HL-60/S4 treated with retinoic acid at 250 ng/mL for 4 days and 3 days (cell line): Measurements from ENCODE around the gene TUBB1.
"Not testable (repeated sequence)": the region's sequence is repeated elsewhere in the genome, so short reads cannot be mapped to it uniquely, and the experiment has no call there.

Experiments
- in situ Hi-C: fragments of 300-500 bp; cut with MboI; formaldehyde crosslinking; loops from 2 replicates; pipeline ENCODE4 v1.7.0; 2022; ENCODE audit warnings: low sequenced_read_pairs

The TUBB1 gene

DNA sequence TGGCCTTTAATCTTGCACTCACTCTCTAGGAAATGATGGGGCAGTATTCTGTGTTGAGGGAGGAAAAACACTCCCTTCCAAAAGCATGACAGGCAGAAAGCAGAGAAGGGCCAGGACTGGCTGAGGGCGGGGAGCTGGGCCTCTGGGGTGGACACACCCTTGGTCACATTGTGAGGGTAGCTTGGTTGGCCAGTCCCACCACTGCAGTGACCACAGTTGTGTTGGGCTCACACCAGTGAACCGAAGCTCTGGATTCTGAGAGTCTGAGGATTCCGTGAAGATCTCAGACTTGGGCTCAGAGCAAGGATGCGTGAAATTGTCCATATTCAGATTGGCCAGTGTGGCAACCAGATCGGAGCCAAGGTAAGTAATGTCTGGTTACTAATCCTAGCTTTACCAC is at the start of gene TUBB1:
Gene TUBB1 (plus strand): TSS at position 213 of the 400 bp plus-strand sequence. CDS start 94 bp downstream, at position 307.
- in situ Hi-C loops: no loop called here

DNA sequence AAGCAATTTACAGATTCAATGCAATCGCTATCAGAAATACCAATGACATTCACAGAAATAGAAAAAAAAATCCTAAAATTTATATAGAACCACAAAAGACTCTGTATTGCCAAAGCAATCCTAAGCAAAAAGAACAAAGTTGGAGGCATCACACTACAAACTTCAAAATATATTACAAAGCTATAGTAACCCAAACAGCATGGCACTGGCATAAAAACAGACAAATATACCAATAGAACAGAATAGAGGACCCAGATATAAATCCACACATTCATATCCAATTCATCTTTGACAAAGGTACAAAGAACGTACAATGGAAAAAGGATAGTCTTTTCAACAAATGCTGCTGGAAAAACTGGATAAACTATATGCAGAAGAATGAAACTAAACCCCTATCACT is 49.8 kb upstream of the TUBB1 start:
- in situ Hi-C loops: no loop called here

DNA sequence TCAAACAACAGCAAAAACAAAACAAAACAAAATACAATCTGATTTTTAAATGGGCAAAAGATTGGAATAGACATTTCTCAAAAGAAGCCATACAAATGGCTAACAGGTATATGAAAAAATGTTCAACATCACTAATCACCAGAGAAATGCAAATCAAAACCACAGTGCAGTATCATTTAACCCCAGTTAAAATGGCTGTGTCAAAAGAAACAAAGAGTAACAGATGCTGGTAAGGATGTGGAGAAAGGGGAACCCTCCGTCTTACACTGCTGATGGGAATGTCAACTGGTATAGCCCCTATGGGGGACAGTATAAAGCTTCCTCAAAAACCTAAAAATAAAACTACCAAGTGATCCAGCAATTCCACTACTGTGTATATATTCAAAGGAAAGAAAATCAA is 49.1 kb upstream of the TUBB1 start:
- in situ Hi-C loops: no loop called here

DNA sequence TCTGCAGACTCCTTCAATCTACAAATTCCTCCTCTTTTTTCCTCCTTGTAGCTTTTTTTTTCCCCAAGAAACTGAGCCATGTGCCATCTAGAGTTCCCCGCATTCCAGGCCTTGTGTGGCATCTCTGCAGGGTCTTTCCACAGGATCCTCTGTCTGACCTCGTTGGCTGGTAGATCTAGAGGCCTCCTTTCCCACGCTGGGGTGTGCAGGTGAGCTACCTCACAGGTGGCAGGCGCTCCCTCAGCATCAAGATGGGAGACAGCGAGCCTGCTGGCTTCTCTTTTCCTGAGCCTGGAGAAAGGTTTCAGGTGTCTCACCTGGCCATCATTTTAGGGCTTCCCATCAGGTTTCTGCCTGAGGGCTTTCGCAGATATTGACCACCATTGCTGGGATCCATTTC is 47.8 kb upstream of the TUBB1 start:
- in situ Hi-C loops: no loop called here

DNA sequence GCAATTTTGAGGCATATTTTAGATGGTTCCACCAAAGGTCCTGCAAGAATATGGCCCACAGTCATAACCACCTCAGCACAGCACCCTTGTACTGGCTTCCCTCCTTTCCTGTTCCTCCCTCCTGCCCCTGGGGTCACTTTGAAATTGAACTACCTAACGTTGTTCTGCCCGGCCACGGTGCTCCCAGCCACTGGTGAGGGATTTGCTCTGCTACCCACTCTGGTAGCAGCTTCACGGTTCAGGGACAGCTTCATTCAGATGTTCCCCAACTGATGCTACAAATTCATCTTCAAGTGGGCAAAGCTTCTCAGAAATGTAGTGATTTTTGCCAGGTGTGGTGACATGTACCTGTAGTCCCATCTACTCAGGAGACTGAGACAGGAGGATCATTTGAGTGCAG is 46.0 kb upstream of the TUBB1 start:
- in situ Hi-C loops: no loop called here

DNA sequence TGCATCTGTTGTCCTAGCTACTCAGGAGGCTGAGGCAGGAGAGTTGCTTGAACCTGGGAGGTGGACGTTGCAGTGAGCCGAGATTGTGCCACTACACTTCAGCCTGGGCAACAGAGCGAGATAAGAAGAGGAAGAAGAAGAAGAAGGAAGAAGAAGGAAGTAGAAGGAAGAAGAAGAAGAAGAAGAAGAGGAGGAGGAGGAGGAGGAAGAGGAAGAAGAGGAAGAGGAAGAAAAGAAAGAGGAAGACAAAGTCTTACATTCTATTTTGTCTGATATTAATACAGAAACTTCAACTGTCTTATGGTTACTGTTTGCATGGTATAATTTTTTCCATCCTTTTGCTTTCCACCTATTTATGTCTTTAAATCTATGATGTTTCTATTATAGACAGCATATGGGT is 45.4 kb upstream of the TUBB1 start:
- in situ Hi-C loops: no loop called here

DNA sequence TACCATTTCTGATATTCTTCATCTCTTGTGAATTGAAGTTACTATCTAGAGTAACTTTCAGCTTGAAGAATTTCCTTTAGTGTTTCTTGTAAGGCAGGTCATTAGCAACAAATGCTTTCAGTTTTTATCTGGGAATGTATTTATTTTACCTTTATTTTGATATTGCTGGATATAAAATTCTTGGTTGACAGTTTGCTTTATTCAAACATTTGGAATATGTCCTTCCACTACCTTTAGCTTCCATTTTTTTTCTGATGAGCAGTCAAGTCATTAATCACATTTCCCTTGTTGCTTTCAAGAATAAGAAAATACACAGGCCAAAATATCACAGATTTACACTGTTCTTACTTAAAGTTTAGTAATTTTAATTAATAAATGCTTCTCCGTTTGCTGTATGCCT is 43.9 kb upstream of the TUBB1 start:
- in situ Hi-C loops: no loop called here

DNA sequence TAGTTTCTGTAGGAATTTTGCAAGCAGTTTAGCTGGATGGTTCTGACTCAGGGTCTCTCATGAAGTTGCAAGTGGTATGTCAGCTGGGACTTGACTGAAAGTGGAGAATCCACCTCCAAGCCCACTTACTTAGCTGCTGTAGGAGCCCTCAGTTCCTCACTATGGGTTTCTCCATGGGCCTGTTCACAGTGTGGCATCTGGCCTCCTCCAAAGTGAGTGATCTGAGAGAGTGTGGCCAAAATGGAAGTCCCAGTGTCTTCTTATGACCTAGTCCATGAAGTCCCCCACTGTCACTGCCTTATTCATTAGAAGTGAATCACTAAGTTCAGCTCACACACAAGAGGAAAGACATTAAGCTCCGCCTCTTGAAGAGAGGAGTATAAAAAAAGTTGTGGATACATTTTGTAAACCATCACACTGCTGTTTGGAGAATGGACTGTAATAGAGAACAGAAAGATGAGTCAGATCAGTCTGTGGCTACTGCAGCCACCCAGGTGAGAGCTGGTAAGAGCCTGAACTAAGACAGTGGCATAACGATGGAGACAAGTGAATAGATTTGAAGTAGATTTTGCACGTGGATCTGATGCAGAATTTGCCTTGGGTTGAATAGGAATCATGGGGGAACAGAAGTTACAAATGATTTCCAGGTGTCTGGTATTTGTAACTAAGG is 43.0 kb upstream of the TUBB1 start:
- in situ Hi-C loops: no loop called here

DNA sequence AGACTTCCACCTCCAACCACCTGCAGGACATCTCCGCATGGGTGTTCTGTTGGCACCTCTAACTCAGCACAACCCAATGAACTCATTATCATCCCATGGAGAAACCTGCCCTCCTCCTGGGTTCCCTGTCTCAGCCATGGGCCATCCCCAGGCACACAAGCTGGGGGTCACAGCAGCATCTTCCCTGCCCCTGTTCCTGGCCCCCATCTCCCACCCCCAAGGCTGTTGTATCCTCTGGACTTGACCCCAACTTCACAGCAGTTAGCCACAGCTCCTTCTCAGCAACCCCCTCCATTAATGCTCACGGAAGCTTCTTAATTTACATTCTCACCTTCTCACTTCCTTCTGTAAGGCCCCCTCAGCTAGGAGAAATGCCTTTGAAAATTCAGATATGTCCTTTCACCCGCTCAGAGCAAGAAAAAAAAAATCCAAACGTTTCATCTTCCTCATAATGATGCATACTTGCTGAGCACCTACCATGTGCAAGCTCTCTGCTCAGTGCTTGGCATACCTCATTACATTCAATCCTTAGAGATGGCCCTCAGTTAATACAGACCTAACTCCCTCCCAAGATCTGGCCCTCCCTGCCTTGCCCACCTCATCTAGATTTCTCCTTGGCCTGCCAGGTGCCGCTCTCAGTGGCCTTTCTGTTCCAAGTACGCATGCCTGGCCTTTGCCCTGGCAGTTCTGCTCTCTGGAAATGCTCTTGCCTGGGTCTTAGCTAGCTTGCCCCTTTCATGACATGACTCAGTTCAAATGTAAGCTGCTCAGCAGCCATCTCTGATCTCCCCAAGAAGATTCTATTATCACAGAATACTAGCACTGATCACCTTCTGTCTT is 40.7 kb upstream of the TUBB1 start:
- in situ Hi-C loops: no loop called here

DNA sequence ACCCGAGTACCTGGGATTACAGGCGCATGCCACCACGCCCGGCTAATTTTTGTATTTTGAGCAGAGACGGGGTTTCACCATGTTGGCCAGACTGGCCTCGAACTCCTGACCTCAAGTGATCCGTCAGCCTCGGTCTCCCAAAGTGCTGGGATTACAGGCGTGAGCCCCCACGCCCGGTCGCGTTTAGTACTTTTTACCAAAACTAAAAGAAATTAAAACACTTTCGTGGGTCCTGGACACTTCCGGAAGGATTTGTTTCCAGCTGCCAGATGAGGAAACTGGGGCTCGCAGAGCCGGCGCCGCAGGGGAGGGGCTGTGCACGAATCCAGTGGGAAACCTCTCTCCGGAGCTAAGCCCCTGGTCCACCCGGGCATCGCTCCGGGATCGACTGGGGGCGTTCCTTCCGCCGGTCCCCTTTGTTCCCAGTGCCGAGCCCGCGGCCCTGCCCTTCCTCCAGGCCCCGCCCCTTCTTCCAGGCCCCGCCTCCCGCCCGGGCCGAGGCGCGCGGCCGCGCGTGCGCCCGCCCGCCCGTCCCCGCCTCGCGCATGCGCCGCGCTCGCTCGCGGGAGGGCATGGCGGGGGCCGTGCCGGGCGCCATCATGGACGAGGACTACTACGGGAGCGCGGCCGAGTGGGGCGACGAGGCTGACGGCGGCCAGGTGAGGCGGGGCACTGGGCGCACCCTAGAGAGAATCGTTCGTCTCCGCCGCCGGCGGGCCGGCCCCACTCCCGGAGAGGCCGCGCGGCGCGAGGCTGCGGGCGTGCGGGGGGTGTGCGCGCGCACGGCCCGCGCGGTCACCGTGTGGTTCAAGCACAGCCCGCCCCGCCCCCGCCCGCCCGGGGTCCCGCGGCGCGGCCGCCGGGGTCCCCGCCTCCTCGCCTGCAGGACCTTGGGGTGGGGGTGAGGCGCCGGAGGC is 38.3 kb upstream of the TUBB1 start, which contains the start of gene NELFCD:
Gene NELFCD (plus strand): TSS at position 546 of the 917 bp plus-strand sequence. CDS start 54 bp downstream, at position 600.
- in situ Hi-C loops: no loop called here

DNA sequence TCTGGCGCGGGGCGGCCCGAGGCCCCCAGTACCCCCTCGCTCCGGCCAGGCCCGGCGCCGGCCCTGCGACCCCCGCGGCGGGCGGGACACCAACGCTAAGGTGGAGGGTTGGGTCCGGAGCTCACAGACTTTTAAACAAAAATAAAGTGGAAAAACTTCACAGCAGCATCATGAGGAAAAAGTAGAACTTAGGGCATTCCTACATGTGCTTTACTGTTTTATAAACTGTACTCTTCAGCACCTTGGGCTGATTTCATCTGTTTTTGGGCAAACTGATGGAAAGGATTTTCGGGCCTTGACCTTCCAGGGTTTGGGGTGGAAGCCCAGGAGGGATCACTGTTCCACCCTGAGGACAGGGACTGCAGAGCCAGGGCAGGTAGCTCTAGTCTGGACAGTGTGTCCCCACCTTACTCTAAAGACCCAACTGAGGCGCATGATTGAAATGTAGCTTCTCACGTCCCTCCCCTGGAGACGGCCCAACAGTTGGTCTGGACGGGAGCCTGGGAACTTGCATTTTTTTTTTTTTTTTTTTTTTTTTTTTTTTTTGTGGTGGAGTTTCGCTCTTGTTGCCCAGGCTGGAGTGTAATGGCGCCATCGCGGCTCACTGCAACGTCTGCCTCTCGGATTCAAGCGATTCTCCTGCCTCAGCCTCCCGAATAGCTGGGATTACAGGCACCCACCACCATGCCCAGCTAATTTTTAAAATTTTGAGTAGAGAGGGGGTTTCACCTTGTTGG is 37.4 kb upstream of the TUBB1 start:
- in situ Hi-C loops: no loop called here

DNA sequence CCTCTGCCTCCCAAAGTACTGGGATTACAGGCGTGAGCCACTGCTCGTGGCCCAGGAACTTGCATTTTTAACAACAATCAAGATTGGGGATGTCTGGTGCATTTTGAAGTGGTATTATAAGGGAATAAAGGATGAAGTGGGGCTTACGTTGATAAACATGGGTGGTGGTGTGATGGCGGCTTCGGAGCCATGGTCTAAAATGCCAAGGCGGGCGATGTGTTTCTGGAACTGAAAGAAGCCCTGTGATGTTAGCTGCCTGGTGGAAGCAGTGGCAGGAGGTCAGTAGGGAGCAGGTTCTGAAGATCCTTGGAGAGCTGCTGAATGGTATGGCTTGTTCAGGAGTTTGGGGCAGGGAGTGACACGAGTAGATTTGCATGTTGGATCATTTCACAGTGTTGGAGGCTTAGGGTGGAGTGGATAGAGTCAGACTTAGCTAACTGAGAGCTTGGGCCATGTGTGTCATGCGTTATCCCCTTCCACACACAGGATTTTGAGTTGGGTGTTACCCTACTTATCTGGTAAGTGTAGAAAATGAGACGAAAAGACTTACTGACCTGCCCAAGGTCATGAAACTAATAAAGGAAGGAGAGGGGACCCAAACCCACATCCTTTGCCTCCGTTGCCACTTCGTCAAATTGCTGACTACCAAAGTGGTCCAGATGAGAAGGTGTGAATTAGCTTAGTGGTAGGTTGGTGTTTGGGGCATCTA is 36.7 kb upstream of the TUBB1 start:
- in situ Hi-C loops: no loop called here

DNA sequence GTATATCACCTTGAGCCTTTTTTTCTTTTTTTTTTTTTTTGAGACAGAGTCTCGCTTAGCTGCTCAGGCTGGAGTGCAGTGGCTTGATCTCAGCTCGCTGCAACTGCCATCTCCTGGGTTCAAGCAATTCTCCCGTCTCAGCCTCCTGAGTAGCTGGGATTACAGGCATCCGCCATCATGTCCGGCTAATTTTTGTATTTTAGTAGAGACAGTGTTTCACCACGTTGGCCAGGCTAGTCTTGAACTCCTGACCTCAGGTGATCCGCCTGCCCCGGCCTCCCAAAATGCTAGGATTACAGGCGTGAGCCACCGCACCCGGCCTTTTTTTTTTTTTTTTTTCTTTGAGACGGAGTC is 36.1 kb upstream of the TUBB1 start:
- in situ Hi-C loops: not testable (repeated sequence)

DNA sequence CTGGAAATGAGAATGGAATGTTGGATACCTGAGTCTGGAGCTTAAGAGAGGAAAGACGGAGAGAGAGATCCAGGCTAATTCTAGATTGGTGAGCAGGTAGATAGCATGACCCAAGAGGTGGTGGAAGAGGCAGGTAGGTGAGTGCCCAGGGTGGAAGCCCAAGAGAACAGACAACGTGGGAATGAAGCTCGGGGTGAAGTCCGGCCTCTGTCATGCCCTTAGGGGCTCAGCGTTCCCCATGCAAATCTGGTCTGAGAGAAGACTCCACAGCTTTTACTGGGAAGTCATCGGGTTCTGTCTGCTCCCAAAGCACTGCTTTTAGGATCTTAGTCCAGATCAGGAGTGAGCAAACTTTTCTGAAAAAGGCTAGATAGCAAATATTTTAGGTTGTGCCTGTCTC is 34.5 kb upstream of the TUBB1 start:
- in situ Hi-C loops: no loop called here

DNA sequence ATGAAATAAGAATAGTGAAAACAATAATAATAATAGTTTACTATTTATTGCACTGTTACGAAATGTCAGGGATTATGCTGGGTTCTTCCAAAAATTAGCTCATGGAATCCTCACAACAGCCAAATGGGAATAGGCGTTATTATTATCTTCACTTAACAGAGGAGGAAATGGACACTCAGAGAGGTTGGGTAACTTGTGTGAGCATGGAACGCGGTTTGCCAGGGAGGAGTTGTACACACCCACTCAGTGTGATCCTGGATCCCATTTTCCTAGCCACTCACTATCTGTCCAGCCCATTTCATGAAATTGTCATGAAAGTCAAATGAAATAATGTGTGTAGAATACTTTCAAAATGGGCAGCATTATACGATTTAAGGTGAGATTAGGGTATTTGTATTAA is 33.6 kb upstream of the TUBB1 start:
- in situ Hi-C loops: no loop called here

DNA sequence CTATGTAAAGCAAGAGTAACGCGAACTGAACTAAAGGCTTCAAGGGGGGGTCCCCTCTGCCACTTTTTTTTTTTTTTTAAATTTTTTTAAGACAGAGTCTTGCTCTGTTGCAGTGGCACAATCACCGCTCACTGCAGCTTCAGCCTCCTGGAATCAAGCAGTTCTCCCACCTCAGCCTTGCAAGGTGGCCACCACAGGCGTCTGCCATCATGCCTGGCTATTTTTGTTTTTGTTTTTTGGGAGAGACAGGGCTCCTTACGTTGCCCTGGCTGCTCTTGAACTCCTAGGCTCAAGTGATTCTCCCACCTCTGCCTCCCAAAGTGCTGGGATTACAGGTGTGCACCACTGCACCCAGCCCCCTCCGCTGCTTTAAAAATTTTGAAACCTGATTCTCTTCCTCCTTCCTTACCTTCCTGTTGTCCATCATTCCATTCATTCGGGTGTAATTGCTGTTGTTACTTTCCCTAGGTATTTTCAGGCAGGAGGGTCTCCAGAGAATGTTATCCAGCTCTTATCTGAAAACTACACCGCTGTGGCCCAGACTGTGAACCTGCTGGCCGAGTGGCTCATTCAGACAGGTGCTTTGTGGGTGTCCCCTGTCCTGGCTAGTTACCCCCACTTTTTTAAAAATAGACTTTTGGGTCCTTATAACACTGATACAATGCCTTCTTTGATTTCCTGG is 32.8 kb upstream of the TUBB1 start:
- in situ Hi-C loops: no loop called here

DNA sequence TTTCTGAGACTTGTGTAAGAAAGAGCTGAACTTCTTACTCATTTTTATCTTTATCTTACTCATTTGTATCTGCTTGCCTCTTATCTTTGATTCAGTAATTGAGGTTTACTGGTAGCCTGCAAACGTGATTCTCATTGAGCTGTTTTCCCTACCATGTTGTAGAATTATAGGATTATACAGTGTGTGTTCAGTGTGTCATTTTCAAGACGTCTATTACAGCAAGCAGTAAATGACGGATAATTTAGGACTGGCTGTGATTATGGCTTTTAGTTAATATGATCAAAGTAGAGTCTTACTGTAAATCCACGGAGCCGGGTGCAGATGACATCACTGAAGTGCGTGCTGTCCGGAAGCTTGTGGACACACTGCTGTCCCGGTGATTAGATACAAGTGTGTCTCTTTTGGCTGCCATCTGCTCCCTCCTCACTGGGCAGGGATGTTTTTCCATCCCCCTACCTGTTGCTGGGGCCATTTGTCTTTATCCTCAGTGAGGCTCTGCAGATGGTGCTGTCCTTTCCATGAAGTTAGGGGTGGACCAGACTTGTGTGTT is 32.2 kb upstream of the TUBB1 start:
- in situ Hi-C loops: no loop called here

DNA sequence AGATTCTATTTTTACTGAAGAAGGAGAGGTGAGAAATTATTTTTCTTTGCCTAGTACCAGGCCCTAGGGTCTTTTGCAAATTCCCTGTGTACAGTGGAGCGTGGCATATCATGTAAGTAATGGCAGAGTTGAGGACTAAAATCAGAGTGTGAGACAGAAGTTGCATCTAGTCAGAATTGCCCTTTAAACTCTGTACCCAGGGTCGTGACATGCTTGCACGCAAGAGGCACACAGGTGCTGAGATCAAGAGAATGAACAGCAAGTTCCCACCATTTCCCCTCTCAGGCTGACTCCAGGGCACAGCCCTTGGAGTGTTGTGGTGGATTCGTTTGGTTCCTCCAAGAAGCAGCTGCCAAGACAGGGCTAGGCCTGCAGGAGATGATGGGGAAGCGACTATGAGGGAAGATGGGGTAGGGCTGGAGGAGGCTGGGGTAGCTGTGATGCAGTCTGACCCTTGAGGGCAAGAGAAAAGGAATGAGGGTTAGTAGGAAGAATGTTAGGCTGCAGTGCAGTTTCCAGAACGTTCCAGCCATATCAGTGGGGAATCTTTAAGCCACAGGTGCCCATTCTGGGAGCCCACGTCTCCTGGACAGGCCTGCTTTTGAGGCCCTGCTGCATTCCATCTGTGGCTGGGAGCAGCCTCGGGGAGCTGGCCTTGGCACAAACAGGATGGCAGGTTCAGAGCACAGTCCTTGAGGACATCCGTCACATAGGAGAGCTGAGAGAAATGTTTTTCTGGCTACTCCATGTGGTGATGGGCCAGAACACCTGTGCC is 31.3 kb upstream of the TUBB1 start:
- in situ Hi-C loops: no loop called here

DNA sequence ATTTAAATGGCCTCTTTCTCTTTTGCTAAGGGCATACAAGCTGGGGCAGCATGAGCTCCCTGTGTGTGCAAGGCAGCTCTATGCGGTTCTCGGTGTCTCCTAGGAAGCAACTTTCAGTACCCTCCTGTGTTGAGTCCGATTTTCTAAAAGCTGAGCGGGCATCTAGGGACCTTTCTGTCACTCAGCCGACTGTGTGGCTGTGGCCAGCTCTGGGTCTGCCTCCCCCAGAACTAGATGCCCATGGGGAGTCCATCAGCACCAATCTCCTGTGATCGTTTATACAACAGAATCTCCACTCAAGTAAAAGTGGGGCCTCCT is 30.7 kb upstream of the TUBB1 start:
- in situ Hi-C loops: no loop called here
